Measurements from ENCODE around the gene XYLT2. TPM values are rescaled to one million over a fixed set of nuclear protein-coding genes. Genes with fewer than 3 reads are reported as not detected.
A peak's percentile ranks its signal among the peaks of the same experiment; 100 is the strongest.

The XYLT2 gene
- total RNA-seq, 2 donors from 2014 or later = 22.8 to 31.3 TPM

- TF ChIP-seq POLR2A (IDR thresholded peaks at IDR 0.05) (no peak), CTCF (IDR thresholded peaks at IDR 0.05) (no peak)
- H3K4me1 ChIP-seq = peaks cover 20% of the 10 kb centered on the region
- WGBS, 2 donors = 90 to 94% methylated on average over 5 of the region's 5 CpGs
- no peak overlapping the region for H3K27ac ChIP-seq
- H3K27me3 ChIP-seq = no peaks in the 10 kb centered on the region
- intact Hi-C loops (cut with DNase I) = no loop called here
- H3K4me3 ChIP-seq = no peak overlapping the region
- DNase-seq (no peak), ATAC-seq (no peak)
- peaks cover 11 to 23% of the 10 kb centered on the region in 2 donors for H3K36me3 ChIP-seq (replicated peaks in 1 of 2; ENCODE audit: insufficient read depth in 1 of 2, low read depth in 2 of 2)
- H3K9me3 ChIP-seq = no peaks in the 10 kb centered on the region
Observed at GRCh38 chr17:50370052-50370451, 24.1 kb downstream of the XYLT2 start.

- WGBS, 2 donors = 67 to 75% methylated on average over 2 of the region's 2 CpGs
- intact Hi-C loops (cut with DNase I) = no loop called here
- peaks cover 20% of the 10 kb centered on the region for H3K4me1 ChIP-seq
Observed at GRCh38 chr17:50371526-50371925, 25.6 kb downstream of the XYLT2 start.

GRCh38 chr17:50372222-50372757 is 26.4 kb downstream of the XYLT2 start:
- ATAC-seq = no peak
- peak overlapping the region; percentile 75 to 95 (median 94) for H3K27ac ChIP-seq
- WGBS, 2 donors = 12 to 18% methylated on average over 14 of the region's 14 CpGs
- peaks cover 20% of the 10 kb centered on the region for H3K4me1 ChIP-seq
- DNase-seq = no peak
- H3K9me3 ChIP-seq = no peaks in the 10 kb centered on the region
- peak overlapping the region; percentile 35 to 57 for H3K4me3 ChIP-seq
- intact Hi-C loops (cut with DNase I) = no loop called here
- peaks cover 11 to 18% of the 10 kb centered on the region in 2 donors for H3K36me3 ChIP-seq (replicated peaks in 1 of 2; ENCODE audit: insufficient read depth in 1 of 2, low read depth in 2 of 2)
- no peaks in the 10 kb centered on the region for H3K27me3 ChIP-seq
- no peak for TF ChIP-seq CTCF (IDR thresholded peaks at IDR 0.05)
- no peak for TF ChIP-seq POLR2A (IDR thresholded peaks at IDR 0.05)

More at GRCh38 chr17:50371526-50371925, 25.6 kb downstream of the XYLT2 start:
- Histone ChIP-seq H3K4me3 (no peak overlapping the region), H3K36me3 (replicated peaks in 1 of 2; ENCODE audit: insufficient read depth in 1 of 2, low read depth in 2 of 2) (peaks cover 11 to 20% of the 10 kb centered on the region in 2 donors), H3K27ac (no peak overlapping the region), H3K9me3 (no peaks in the 10 kb centered on the region), H3K27me3 (no peaks in the 10 kb centered on the region)
- ATAC-seq (no peak), DNase-seq (no peak)
- TF ChIP-seq POLR2A (IDR thresholded peaks at IDR 0.05) (no peak), CTCF (IDR thresholded peaks at IDR 0.05) (no peak)

GRCh38 chr17:50372758-50373556 is 27.0 kb downstream of the XYLT2 start, which contains the start of the genes EME1 and MRPL27:
Gene EME1 (plus strand): TSS chr17:50373229. CDS start chr17:50375209, 1,980 bp downstream.
Gene MRPL27 (minus strand): TSS chr17:50373184. CDS start chr17:50373170, 14 bp downstream.
- Histone ChIP-seq H3K27me3 (no peaks in the 10 kb centered on the region), H3K27ac (peak within 1 kb of the TSS; percentile 75 to 95 (median 94)), H3K4me1 (peaks cover 20% of the 10 kb centered on the region), H3K36me3 (replicated peaks in 1 of 2; ENCODE audit: insufficient read depth in 1 of 2, low read depth in 2 of 2) (peaks cover 11 to 12% of the 10 kb centered on the region in 2 donors), H3K9me3 (no peaks in the 10 kb centered on the region), H3K4me3 (peak within 1 kb of the TSS; percentile 35 to 57)
- intact Hi-C loops (cut with DNase I) = no loop called here
- 1 to 2% methylated on average over 40 to 42 of the region's 42 CpGs for WGBS, 2 donors
- DNase-seq (peak; percentile 81 to 87 (median 84)), ATAC-seq (peak; percentile 97)
- no peak for TF ChIP-seq CTCF (IDR thresholded peaks at IDR 0.05)
- peak in 2 of 3 donors; percentile 60 to 70 for TF ChIP-seq POLR2A (IDR thresholded peaks at IDR 0.05)

Data from body of pancreas (tissue), 4 donors.